Neutrophil (primary cell): Measurements from ENCODE around the gene SLC26A3.

Experiments
- H3K27ac ChIP-seq: fragments of 200-600 bp; sonication (generic); 2 replicates; pipeline ENCODE4 v1.5.1; 2016; ENCODE audit warnings: mild to moderate bottlenecking, moderate library complexity
- H3K27me3 ChIP-seq: fragments of 200-600 bp; sonication (generic); 2 replicates; pipeline ENCODE4 v1.6.0; 2016; ENCODE audit warnings: mild to moderate bottlenecking
- H3K36me3 ChIP-seq: fragments of 200-600 bp; sonication (generic); 2 replicates; pipeline ENCODE4 v1.5.1; 2017
- H3K4me1 ChIP-seq, 2 experiments: fragments of 200-600 bp in 1 of 2; sonication (generic) in 1 of 2; 1 replicate in 1 of 2; 2 replicates in 1 of 2; pipeline versions ENCODE4 v1.5.1 to v1.6.1; 2013 to 2016; ENCODE audit warnings: low read depth in 1 of 2, low read length in 1 of 2, mild to moderate bottlenecking in 1 of 2, moderate library complexity in 1 of 2; ENCODE audit not compliant: control insufficient read depth in 1 of 2, insufficient read depth in 1 of 2
- H3K4me3 ChIP-seq, 2 experiments: fragments of 200-600 bp in 1 of 2; sonication (generic) in 1 of 2; 1 replicate in 1 of 2; 2 replicates in 1 of 2; pipeline ENCODE4 v1.5.1; 2013 to 2016; ENCODE audit warnings: low read depth in 1 of 2, low read length in 1 of 2, mild to moderate bottlenecking in 1 of 2, moderate library complexity in 1 of 2
- H3K9me3 ChIP-seq: fragments of 200-600 bp; sonication (generic); 2 replicates; pipeline ENCODE4 v1.5.1; 2016
- TF ChIP-seq, protein P1 (sequence below): fragments of 200-600 bp; sonication (generic); IDR thresholded peaks from 2 replicates; pipeline ENCODE4 v1.5.1; 2016; ENCODE audit warnings: antibody characterized with exemption

The SLC26A3 gene

GRCh38 chr7:107788216-107788615 is 14.8 kb downstream of the SLC26A3 start:
- Histone ChIP-seq H3K36me3 (no peaks in the 10 kb centered on the region), H3K27me3 (no peaks in the 10 kb centered on the region)

GRCh38 chr7:107785926-107786325 is 17.1 kb downstream of the SLC26A3 start:
- H3K9me3 ChIP-seq = no peaks in the 10 kb centered on the region
- TF ChIP-seq, protein P1, sequence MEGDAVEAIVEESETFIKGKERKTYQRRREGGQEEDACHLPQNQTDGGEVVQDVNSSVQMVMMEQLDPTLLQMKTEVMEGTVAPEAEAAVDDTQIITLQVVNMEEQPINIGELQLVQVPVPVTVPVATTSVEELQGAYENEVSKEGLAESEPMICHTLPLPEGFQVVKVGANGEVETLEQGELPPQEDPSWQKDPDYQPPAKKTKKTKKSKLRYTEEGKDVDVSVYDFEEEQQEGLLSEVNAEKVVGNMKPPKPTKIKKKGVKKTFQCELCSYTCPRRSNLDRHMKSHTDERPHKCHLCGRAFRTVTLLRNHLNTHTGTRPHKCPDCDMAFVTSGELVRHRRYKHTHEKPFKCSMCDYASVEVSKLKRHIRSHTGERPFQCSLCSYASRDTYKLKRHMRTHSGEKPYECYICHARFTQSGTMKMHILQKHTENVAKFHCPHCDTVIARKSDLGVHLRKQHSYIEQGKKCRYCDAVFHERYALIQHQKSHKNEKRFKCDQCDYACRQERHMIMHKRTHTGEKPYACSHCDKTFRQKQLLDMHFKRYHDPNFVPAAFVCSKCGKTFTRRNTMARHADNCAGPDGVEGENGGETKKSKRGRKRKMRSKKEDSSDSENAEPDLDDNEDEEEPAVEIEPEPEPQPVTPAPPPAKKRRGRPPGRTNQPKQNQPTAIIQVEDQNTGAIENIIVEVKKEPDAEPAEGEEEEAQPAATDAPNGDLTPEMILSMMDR = no peak
- no peaks in the 10 kb centered on the region for H3K36me3 ChIP-seq
- H3K27ac ChIP-seq = no peak overlapping the region
- no peak overlapping the region for H3K4me3 ChIP-seq
- H3K4me1 ChIP-seq = no peaks in the 10 kb centered on the region
- no peaks in the 10 kb centered on the region for H3K27me3 ChIP-seq

More at GRCh38 chr7:107788216-107788615, 14.8 kb downstream of the SLC26A3 start:
- TF ChIP-seq, protein P1 = no peak
- Histone ChIP-seq H3K4me3 (no peak overlapping the region), H3K4me1 (no peaks in the 10 kb centered on the region), H3K9me3 (no peaks in the 10 kb centered on the region), H3K27ac (no peak overlapping the region)

DNA sequence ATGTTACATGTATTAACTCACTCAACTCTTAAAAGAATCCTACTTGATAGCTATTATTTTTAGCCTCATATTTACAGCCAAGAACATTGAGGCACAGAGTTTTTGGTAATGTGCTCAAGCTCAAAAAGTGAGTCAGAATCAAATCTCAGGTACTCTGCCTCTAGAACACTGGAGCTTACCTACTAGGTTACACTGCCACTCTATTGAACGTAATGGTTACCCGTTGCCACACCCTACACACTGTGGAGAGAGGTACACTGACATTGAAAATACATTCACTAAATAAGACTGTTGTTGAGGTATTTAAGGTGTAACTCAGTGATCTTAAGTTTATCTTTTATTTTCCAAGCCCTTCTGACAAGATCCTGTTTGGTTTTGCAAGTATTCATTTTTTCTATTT is 17.9 kb downstream of the SLC26A3 start:
- Histone ChIP-seq H3K27me3 (no peaks in the 10 kb centered on the region), H3K9me3 (no peaks in the 10 kb centered on the region), H3K27ac (no peak overlapping the region), H3K4me1 (no peaks in the 10 kb centered on the region), H3K36me3 (no peaks in the 10 kb centered on the region), H3K4me3 (no peak overlapping the region)
- TF ChIP-seq, protein P1 = no peak

- TF ChIP-seq, protein P1 = no peak
- no peak overlapping the region for H3K4me3 ChIP-seq
- no peaks in the 10 kb centered on the region for H3K36me3 ChIP-seq
- no peaks in the 10 kb centered on the region for H3K27me3 ChIP-seq
- no peak overlapping the region for H3K27ac ChIP-seq
- no peaks in the 10 kb centered on the region for H3K4me1 ChIP-seq
- H3K9me3 ChIP-seq = no peaks in the 10 kb centered on the region
These were observed 19.4 kb downstream of the SLC26A3 start for GRCh38 chr7:107783648-107784047.

- H3K36me3 ChIP-seq = no peaks in the 10 kb centered on the region
- H3K27me3 ChIP-seq = no peaks in the 10 kb centered on the region
- H3K4me3 ChIP-seq = no peak overlapping the region
- H3K27ac ChIP-seq = no peak overlapping the region
- H3K4me1 ChIP-seq = no peaks in the 10 kb centered on the region
- H3K9me3 ChIP-seq = no peaks in the 10 kb centered on the region
- TF ChIP-seq, protein P1 = no peak
These were observed 20.6 kb downstream of the SLC26A3 start for GRCh38 chr7:107782374-107782773.

DNA sequence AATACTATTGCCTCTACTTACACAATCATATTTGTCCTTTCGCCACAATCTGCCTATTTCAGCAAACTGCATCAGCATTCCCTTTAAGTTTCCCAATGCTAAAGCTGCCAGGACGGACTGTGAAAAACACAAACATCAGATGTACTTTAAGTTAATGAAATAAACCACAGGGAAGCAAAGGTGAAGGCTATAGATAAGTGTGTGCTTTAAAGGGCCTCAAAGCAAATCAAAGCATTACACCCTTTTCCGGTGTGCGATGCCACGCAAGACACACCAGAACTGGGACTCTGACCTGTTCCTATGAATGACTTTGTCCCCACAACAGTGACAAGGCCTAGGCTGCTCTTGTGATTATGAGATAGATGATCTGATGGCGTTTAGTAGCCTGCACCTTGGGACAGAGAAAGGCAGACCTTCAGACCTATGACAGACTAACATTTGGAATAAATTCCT is 23.4 kb downstream of the SLC26A3 start:
- Histone ChIP-seq H3K9me3 (no peaks in the 10 kb centered on the region), H3K27me3 (no peaks in the 10 kb centered on the region), H3K36me3 (no peaks in the 10 kb centered on the region), H3K27ac (no peak overlapping the region), H3K4me1 (no peaks in the 10 kb centered on the region), H3K4me3 (no peak overlapping the region)
- TF ChIP-seq, protein P1 = no peak
